K562 (cell line): Measurements from ENCODE around the gene PPFIA3. TPM values are rescaled to one million over a fixed set of nuclear protein-coding genes. Genes with fewer than 3 reads are reported as not detected.

ENCODE experiments used
- AFF1 ChIP-seq, 2 experiments: fragments of 450-650 bp; IDR thresholded peaks; 2 replicates each; pipeline ENCODE4 v1.6.1; 2018; ENCODE audit warnings: mild to moderate bottlenecking in 2 of 2, low read depth in 1 of 2; ENCODE audit not compliant: partially characterized antibody in 2 of 2
- EHMT2 ChIP-seq: fragments of 450-650 bp; IDR thresholded peaks from 2 replicates; pipeline ENCODE4 v1.6.1; 2018; ENCODE audit warnings: antibody characterized with exemption
- IRF1 ChIP-seq: sonication (generic); formaldehyde crosslinking; IDR thresholded peaks from 2 replicates; pipeline ENCODE4 v1.8.0; 2022; ENCODE audit warnings: missing genetic modification reagents, mild to moderate bottlenecking, borderline replicate concordance
- IRF9 ChIP-seq: fragments of 450-650 bp; IDR thresholded peaks from 2 replicates; pipeline ENCODE4 v1.6.1; 2016; ENCODE audit warnings: missing biosample characterization, missing genetic modification characterization
- KAT7 ChIP-seq: sonication (generic); formaldehyde crosslinking; IDR thresholded peaks from 2 replicates; pipeline ENCODE4 v1.8.0; 2022; ENCODE audit warnings: missing genetic modification reagents, mild to moderate bottlenecking, borderline replicate concordance
- KDM5B ChIP-seq: fragments of 200-600 bp; sonication (generic); IDR thresholded peaks from 2 replicates; pipeline ENCODE4 v1.6.1; 2012; ENCODE audit warnings: low read depth, mild to moderate bottlenecking, moderate library complexity, low read length, control low read depth, inconsistent platforms; ENCODE audit not compliant: insufficient replicate concordance
- NKRF ChIP-seq: fragments of 450-650 bp; IDR thresholded peaks from 2 replicates; pipeline ENCODE4 v1.6.1; 2016; ENCODE audit warnings: borderline replicate concordance
- SAFB2 ChIP-seq: fragments of 200-400 bp; formaldehyde crosslinking; IDR thresholded peaks from 2 replicates; pipeline ENCODE4 v1.6.1; 2018; ENCODE audit warnings: borderline replicate concordance, low read length, low read depth, moderate library complexity; ENCODE audit not compliant: severe bottlenecking
- TAF1 ChIP-seq: IDR thresholded peaks from 2 replicates; pipeline ENCODE4 v1.6.1; 2011; ENCODE audit warnings: mild to moderate bottlenecking, low read length, moderate library complexity; ENCODE audit not compliant: insufficient read depth, control insufficient read depth, severe bottlenecking; ENCODE audit errors: extremely low read depth
- TSC22D4 ChIP-seq: fragments of 450-650 bp; IDR thresholded peaks from 2 replicates; pipeline ENCODE4 v1.6.1; 2016; ENCODE audit warnings: missing genetic modification characterization, missing biosample characterization, control low read depth
- ZBTB11 ChIP-seq, 3 experiments: fragments of 200-800 bp in 1 of 3; fragments of 250-450 bp in 1 of 3; fragments of 450-650 bp in 1 of 3; sonication (Bioruptor Pico) in 1 of 3; sonication (Bioruptor generic) in 1 of 3; formaldehyde crosslinking in 1 of 3; IDR thresholded peaks; 2 replicates each; pipeline versions ENCODE4 v1.6.1 to v1.8.0; 2016 to 2022; ENCODE audit warnings: mild to moderate bottlenecking in 2 of 3, missing genetic modification characterization in 2 of 3, missing compliant biosample characterization in 1 of 3, moderate library complexity in 1 of 3
- polyA plus RNA-seq, 8 experiments: library from polyadenylated mRNA; depleted of rRNA in 4 of 8; stranded (reverse) in 5 of 8; unstranded in 3 of 8; fragments of >200 nt; fragmentation: Nextera tagmentation in 2 of 8; fragmentation: Illumina TruSeq in 1 of 8; extraction: Ambion mirVana in 2 of 8; extraction: Trizol in 1 of 8; gene quantifications; 2 replicates each; pipeline versions ENCODE4 v1.2.1 to v1.2.3, GENCODE V29; 2011 to 2014; ENCODE audit warnings: inconsistent platforms in 1 of 8, missing spikeins in 1 of 8
- total RNA-seq, 7 experiments: library from RNA; depleted of rRNA in 6 of 7; stranded (reverse); fragments of >200 nt in 6 of 7; fragmentation: Illumina TruSeq in 2 of 7; extraction: Trizol in 2 of 7; gene quantifications; 2 replicates each; pipeline versions ENCODE4 v1.2.1 to v1.2.3, GENCODE V29; 2011 to 2021; ENCODE audit warnings: low replicate concordance in 1 of 7

The PPFIA3 gene
- total and polyA plus RNA-seq, 9 of the 15 experiments (the other 6 are each of a cell fraction or from before 2014, with no cell fraction given), result 0.10 to 53.0 (median 17.6) TPM

GRCh38 chr19:49119411-49120324 lies at the start of gene PPFIA3 (continued):
- TF ChIP-seq NKRF (peak; percentile 44; the same call in 1 of the 2 replicates), AFF1 (IDR thresholded peaks at IDR 0.05; ENCODE audit: low read depth in 1 of 2, partially characterized antibody in 2 of 2) (peak in 1 of 2 experiments; percentile 41), KAT7 (no peak), TAF1 (peak; percentile 22), IRF1 (CRISPR knock-in tag) (no peak), EHMT2 (peak; percentile 96), SAFB2 (no peak), ZBTB11 (CRISPR knock-in tag; IDR thresholded peaks at IDR 0.05) (no peak), TSC22D4 (tag) (no peak), KDM5B (no peak), IRF9 (tag) (no peak)
